IPS-20b (cell line): Measurements from ENCODE around the gene SBNO2.

Experiments
- H3K27ac ChIP-seq: one replicate; pipeline ENCODE4 v1.5.1; 2013; ENCODE audit warnings: low read length
- H3K27me3 ChIP-seq: 2 replicates; pipeline ENCODE4 v1.6.1; 2013; ENCODE audit warnings: mild to moderate bottlenecking, low read length, inconsistent platforms; ENCODE audit not compliant: insufficient read depth
- H3K36me3 ChIP-seq: 2 replicates; pipeline ENCODE4 v1.6.1; 2013; ENCODE audit warnings: low read depth, mild to moderate bottlenecking, inconsistent platforms, low read length, moderate library complexity; ENCODE audit not compliant: insufficient read depth
- H3K4me1 ChIP-seq: 2 replicates; pipeline ENCODE4 v1.6.1; 2013; ENCODE audit warnings: mild to moderate bottlenecking, control low read depth, inconsistent platforms, low read length, moderate library complexity; ENCODE audit not compliant: insufficient read depth
- H3K4me3 ChIP-seq: 2 replicates; pipeline ENCODE4 v1.5.1; 2013; ENCODE audit warnings: mild to moderate bottlenecking, low read length, inconsistent platforms
- H3K9ac ChIP-seq: 2 replicates; pipeline ENCODE4 v1.6.1; 2013; ENCODE audit warnings: low read depth, mild to moderate bottlenecking, inconsistent platforms, low read length, moderate library complexity
- H3K9me3 ChIP-seq: 2 replicates; pipeline ENCODE4 v1.6.1; 2013; ENCODE audit warnings: mild to moderate bottlenecking, low read depth, low read length, inconsistent platforms; ENCODE audit not compliant: insufficient read depth

SBNO2 gene

GRCh38 chr19:1155352-1156304 is 18.4 kb downstream of the SBNO2 start:
- H3K27ac ChIP-seq: no peak overlapping the region
- no peaks in the 10 kb centered on the region for H3K9me3 ChIP-seq
- no peaks in the 10 kb centered on the region for H3K4me1 ChIP-seq
- H3K27me3 ChIP-seq: no peaks in the 10 kb centered on the region
- H3K36me3 ChIP-seq: peaks cover 7% of the 10 kb centered on the region; the same call in 1 of the 2 replicates
- no peak overlapping the region for H3K9ac ChIP-seq
- no peak overlapping the region for H3K4me3 ChIP-seq

- no peak overlapping the region for H3K4me3 ChIP-seq
Measured at GRCh38 chr19:1154731-1155351, 19.2 kb downstream of the SBNO2 start.

GRCh38 chr19:1153891-1154730 is 20.0 kb downstream of the SBNO2 start:
- Histone ChIP-seq H3K27ac (no peak overlapping the region), H3K4me1 (no peaks in the 10 kb centered on the region), H3K36me3 (peaks cover 7% of the 10 kb centered on the region; the same call in 1 of the 2 replicates)

More at GRCh38 chr19:1154731-1155351, 19.2 kb downstream of the SBNO2 start:
- Histone ChIP-seq H3K9me3 (no peaks in the 10 kb centered on the region), H3K27ac (no peak overlapping the region), H3K4me1 (no peaks in the 10 kb centered on the region), H3K27me3 (no peaks in the 10 kb centered on the region), H3K9ac (no peak overlapping the region), H3K36me3 (peaks cover 7% of the 10 kb centered on the region; the same call in 1 of the 2 replicates)

GRCh38 chr19:1151917-1152587 is 22.0 kb downstream of the SBNO2 start:
- no peaks in the 10 kb centered on the region for H3K4me1 ChIP-seq
- H3K36me3 ChIP-seq: peaks cover 7% of the 10 kb centered on the region; the same call in 1 of the 2 replicates
- no peak overlapping the region for H3K9ac ChIP-seq
- no peaks in the 10 kb centered on the region for H3K9me3 ChIP-seq
- H3K4me3 ChIP-seq: no peak overlapping the region
- H3K27ac ChIP-seq: no peak overlapping the region
- H3K27me3 ChIP-seq: no peaks in the 10 kb centered on the region

More at GRCh38 chr19:1153891-1154730, 20.0 kb downstream of the SBNO2 start:
- Histone ChIP-seq H3K9ac (no peak overlapping the region), H3K4me3 (no peak overlapping the region), H3K27me3 (no peaks in the 10 kb centered on the region), H3K9me3 (no peaks in the 10 kb centered on the region)

GRCh38 chr19:1151037-1151724 is 22.9 kb downstream of the SBNO2 start:
- Histone ChIP-seq H3K9ac (no peak overlapping the region), H3K9me3 (no peaks in the 10 kb centered on the region), H3K27me3 (no peaks in the 10 kb centered on the region), H3K36me3 (peaks cover 7% of the 10 kb centered on the region; the same call in 1 of the 2 replicates), H3K4me1 (no peaks in the 10 kb centered on the region), H3K27ac (no peak overlapping the region), H3K4me3 (no peak overlapping the region)

GRCh38 chr19:1150333-1151036 is 23.6 kb downstream of the SBNO2 start:
- no peak overlapping the region for H3K4me3 ChIP-seq
- no peaks in the 10 kb centered on the region for H3K4me1 ChIP-seq
- H3K36me3 ChIP-seq: peaks cover 7% of the 10 kb centered on the region; the same call in 1 of the 2 replicates
- no peaks in the 10 kb centered on the region for H3K9me3 ChIP-seq
- H3K9ac ChIP-seq: no peak overlapping the region
- no peaks in the 10 kb centered on the region for H3K27me3 ChIP-seq
- H3K27ac ChIP-seq: no peak overlapping the region

- Histone ChIP-seq H3K9me3 (no peaks in the 10 kb centered on the region), H3K4me1 (no peaks in the 10 kb centered on the region), H3K27ac (no peak overlapping the region), H3K27me3 (no peaks in the 10 kb centered on the region), H3K9ac (no peak overlapping the region), H3K36me3 (peaks cover 7% of the 10 kb centered on the region; the same call in 1 of the 2 replicates), H3K4me3 (no peak overlapping the region)
Measured at GRCh38 chr19:1149259-1150045, 24.6 kb downstream of the SBNO2 start.

- Histone ChIP-seq H3K27me3 (no peaks in the 10 kb centered on the region), H3K27ac (no peak overlapping the region), H3K9me3 (no peaks in the 10 kb centered on the region), H3K36me3 (peaks cover 13% of the 10 kb centered on the region; the same call in 1 of the 2 replicates), H3K4me1 (no peaks in the 10 kb centered on the region), H3K4me3 (no peak overlapping the region), H3K9ac (no peak overlapping the region)
Measured at GRCh38 chr19:1147934-1148549, 26.0 kb downstream of the SBNO2 start.

- no peaks in the 10 kb centered on the region for H3K4me1 ChIP-seq
- no peak overlapping the region for H3K9ac ChIP-seq
- no peaks in the 10 kb centered on the region for H3K27me3 ChIP-seq
- H3K36me3 ChIP-seq: peaks cover 12% of the 10 kb centered on the region; the same call in 1 of the 2 replicates
- H3K9me3 ChIP-seq: no peaks in the 10 kb centered on the region
- H3K27ac ChIP-seq: no peak overlapping the region
- no peak overlapping the region for H3K4me3 ChIP-seq
Measured at GRCh38 chr19:1146858-1147780, 26.9 kb downstream of the SBNO2 start.
